GM21515 (cell line): ENCODE data around the gene OR10Z1.

Experiments used
- ATAC-seq: cut with Tn5 transposase; IDR thresholded peaks from one replicate; pipeline ENCODE4 v1.9.1; 2021; ENCODE audit not compliant: unreplicated experiment

Gene OR10Z1

GRCh38 chr1:158604968-158605367 is at the start of gene OR10Z1:
TSS of gene OR10Z1 (plus strand) at chr1:158605268. CDS start at chr1:158606439, 1,171 bp downstream.
- no peak for ATAC-seq

GRCh38 chr1:158559696-158560095 is 45.4 kb upstream of the OR10Z1 start:
- no peak for ATAC-seq

GRCh38 chr1:158563853-158564252 is 41.2 kb upstream of the OR10Z1 start:
- ATAC-seq, result no peak

GRCh38 chr1:158564608-158565007 is 40.5 kb upstream of the OR10Z1 start:
- ATAC-seq, result no peak

GRCh38 chr1:158570480-158570879 is 34.6 kb upstream of the OR10Z1 start, which contains the start of gene OR6P1:
TSS of gene OR6P1 (minus strand) at chr1:158570580. CDS start at chr1:158563604, 6,976 bp downstream.
- no peak for ATAC-seq

GRCh38 chr1:158572226-158572625 is 32.8 kb upstream of the OR10Z1 start:
- ATAC-seq, result no peak

- no peak for ATAC-seq
Measured at GRCh38 chr1:158577561-158577960, 27.5 kb upstream of the OR10Z1 start.

GRCh38 chr1:158579733-158580132 is 25.3 kb upstream of the OR10Z1 start, which contains the start of gene OR10X1:
TSS of gene OR10X1 (minus strand) at chr1:158579899. CDS start at chr1:158579899, 0 bp downstream.
- ATAC-seq, result no peak

GRCh38 chr1:158583962-158584361 is 21.1 kb upstream of the OR10Z1 start:
- ATAC-seq, result no peak

GRCh38 chr1:158586942-158587341 is 18.1 kb upstream of the OR10Z1 start:
- ATAC-seq, result no peak

- ATAC-seq, result no peak
Measured at GRCh38 chr1:158600735-158601134, 4.3 kb upstream of the OR10Z1 start.

GRCh38 chr1:158607296-158607695 is 2.2 kb downstream of the OR10Z1 start:
- ATAC-seq, result no peak

- ATAC-seq, result no peak
Measured at GRCh38 chr1:158611916-158612315, 6.8 kb downstream of the OR10Z1 start.

- no peak for ATAC-seq
Measured at GRCh38 chr1:158613764-158614163, 8.7 kb downstream of the OR10Z1 start.

- no peak for ATAC-seq
Measured at GRCh38 chr1:158638146-158638545, 33.1 kb downstream of the OR10Z1 start.

- no peak for ATAC-seq
Measured at GRCh38 chr1:158638904-158639303, 33.8 kb downstream of the OR10Z1 start.

GRCh38 chr1:158644449-158644848 is 39.4 kb downstream of the OR10Z1 start:
- no peak for ATAC-seq

GRCh38 chr1:158646465-158646864 is 41.4 kb downstream of the OR10Z1 start:
- no peak for ATAC-seq

GRCh38 chr1:158649052-158649451 is 44.0 kb downstream of the OR10Z1 start:
- ATAC-seq, result no peak

- no peak for ATAC-seq
Measured at GRCh38 chr1:158652721-158653334, 47.8 kb downstream of the OR10Z1 start.

- ATAC-seq, result no peak
Measured at GRCh38 chr1:158654086-158654485, 49.0 kb downstream of the OR10Z1 start.

GRCh38 chr1:158654571-158654970 is 49.5 kb downstream of the OR10Z1 start:
- ATAC-seq, result no peak
